Karpas-422 (cell line): ENCODE measurements around the gene GLA. TPM values are rescaled to one million over a fixed set of nuclear protein-coding genes. Genes with fewer than 3 reads are reported as not detected.

Experiments
- DNase-seq: peaks from one replicate; pipeline ENCODE4 v3.0.0-alpha.2; 2015
- H2AFZ ChIP-seq: fragments of 200-600 bp; sonication (generic); 2 replicates; pipeline ENCODE4 v1.6.1; 2014; ENCODE audit warnings: antibody characterized with exemption, low read length, mixed read lengths
- H3K27ac ChIP-seq: fragments of 200-600 bp; sonication (generic); 2 replicates; pipeline ENCODE4 v1.5.1; 2014; ENCODE audit warnings: mild to moderate bottlenecking, low read length, moderate library complexity
- H3K27me3 ChIP-seq: fragments of 200-600 bp; sonication (generic); 2 replicates; pipeline ENCODE4 v1.6.1; 2014; ENCODE audit warnings: low read length, mixed read lengths
- H3K36me3 ChIP-seq: fragments of 200-600 bp; sonication (generic); 2 replicates; pipeline ENCODE4 v1.6.1; 2014; ENCODE audit warnings: low read length, mixed read lengths; ENCODE audit not compliant: insufficient read depth
- H3K4me1 ChIP-seq: fragments of 200-600 bp; sonication (generic); 2 replicates; pipeline ENCODE4 v1.6.1; 2014; ENCODE audit warnings: mild to moderate bottlenecking, low read length, mixed read lengths
- H3K4me2 ChIP-seq: fragments of 200-600 bp; sonication (generic); 2 replicates; pipeline ENCODE4 v1.6.1; 2014; ENCODE audit warnings: low read length, low read depth, mild to moderate bottlenecking; ENCODE audit not compliant: poor library complexity, severe bottlenecking
- H3K4me3 ChIP-seq: fragments of 200-600 bp; sonication (generic); 2 replicates; pipeline ENCODE4 v1.5.1; 2014; ENCODE audit warnings: mild to moderate bottlenecking, antibody characterized with exemption, low read length, mixed read lengths
- H3K79me2 ChIP-seq: fragments of 200-600 bp; sonication (generic); 2 replicates; pipeline ENCODE4 v1.6.1; 2014; ENCODE audit warnings: mild to moderate bottlenecking, low read length, mixed read lengths
- H3K9ac ChIP-seq: fragments of 200-600 bp; sonication (generic); 2 replicates; pipeline ENCODE4 v1.6.0; 2014; ENCODE audit warnings: low read length
- H3K9me2 ChIP-seq: fragments of 200-600 bp; sonication (generic), shearing (Covaris generic); replicated peaks from 2 replicates; pipeline ENCODE4 v1.6.0; 2014; ENCODE audit warnings: mild to moderate bottlenecking, low read length, moderate library complexity; ENCODE audit not compliant: insufficient read depth
- H3K9me3 ChIP-seq: fragments of 300-700, 200-600 bp; sonication (generic); 2 replicates; pipeline ENCODE4 v1.6.1; 2014; ENCODE audit warnings: low read length, mixed read lengths
- H4K20me1 ChIP-seq: fragments of 200-600 bp; sonication (generic); 2 replicates; pipeline ENCODE4 v1.6.1; 2014; ENCODE audit warnings: mild to moderate bottlenecking, antibody characterized with exemption, low read length, low read depth; ENCODE audit not compliant: insufficient read depth
- total RNA-seq: library from RNA; depleted of rRNA; stranded (reverse); fragments of >200 nt; shearing (Covaris generic); gene quantifications from 2 replicates; pipeline ENCODE4 v1.2.3, GENCODE V29; 2014; ENCODE audit warnings: low replicate concordance

GLA gene
- total RNA-seq, 1 experiment from 2014 or later, result 30.1 TPM

DNA sequence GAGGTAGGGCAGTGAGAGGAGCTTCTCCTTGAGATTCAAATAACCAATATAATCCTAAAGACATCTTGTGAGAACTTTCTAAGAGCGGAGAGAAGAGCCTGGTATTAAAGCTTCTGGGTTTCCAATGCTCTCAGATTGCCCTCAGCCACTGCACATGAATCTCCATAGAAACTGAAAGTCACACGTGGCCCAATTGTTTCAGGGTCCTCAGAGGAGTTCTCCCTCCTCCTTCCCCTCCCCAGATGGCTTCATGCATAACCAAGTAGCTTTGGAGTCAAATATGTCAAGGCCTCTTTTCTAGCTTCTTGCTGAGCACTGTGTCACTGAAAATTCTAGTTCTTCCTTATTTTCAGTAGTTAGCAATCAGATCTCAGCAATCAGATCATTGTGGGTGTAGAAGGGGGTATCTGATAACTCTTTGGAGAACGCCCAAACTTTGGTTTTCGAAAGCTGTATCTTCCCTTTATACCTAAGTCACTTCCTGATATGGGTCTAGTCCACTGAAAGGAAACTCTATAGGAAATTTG is 24.0 kb downstream of the GLA start:
- peak overlapping the region; percentile 71; the same call in 1 of the 2 replicates for H3K4me3 ChIP-seq
- no peaks in the 10 kb centered on the region for H3K9me3 ChIP-seq
- H3K4me1 ChIP-seq, result peaks cover 41% of the 10 kb centered on the region
- H3K36me3 ChIP-seq, result 0 out of 2 replicates have a peak, but pooled peaks cover 4% of the 10 kb centered on the region
- no peaks in the 10 kb centered on the region for H4K20me1 ChIP-seq
- H3K9ac ChIP-seq, result peak overlapping the region; percentile 81
- H3K9me2 ChIP-seq, result no peaks in the 10 kb centered on the region
- peaks cover 57% of the 10 kb centered on the region for H3K79me2 ChIP-seq
- no peak overlapping the region for H2AFZ ChIP-seq
- no peaks in the 10 kb centered on the region for H3K27me3 ChIP-seq
- peak; percentile 87 for DNase-seq
- peak overlapping the region; percentile 74 for H3K4me2 ChIP-seq
- H3K27ac ChIP-seq, result peak overlapping the region; percentile 89

DNA sequence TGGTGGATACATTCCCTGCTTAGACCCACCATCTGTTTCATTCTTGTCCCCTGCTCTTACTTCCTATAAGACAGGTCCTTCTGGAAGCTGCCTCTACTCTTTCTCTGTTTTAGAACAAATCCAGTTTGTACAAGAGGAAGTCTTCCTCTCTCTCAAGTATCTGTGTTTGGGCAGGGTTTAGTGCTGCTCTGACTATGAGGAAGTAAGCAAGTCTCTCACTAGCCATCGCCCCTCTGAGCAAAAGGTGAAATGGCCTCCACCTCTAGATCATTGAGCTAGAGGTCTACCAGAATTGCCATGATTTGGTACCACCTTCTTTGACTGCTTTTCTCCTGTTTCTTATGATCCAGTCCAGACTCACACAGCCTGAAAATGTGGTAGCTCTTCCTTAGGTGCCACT is 30.2 kb downstream of the GLA start:
- no peaks in the 10 kb centered on the region for H3K9me2 ChIP-seq
- H3K27me3 ChIP-seq, result no peaks in the 10 kb centered on the region
- peak overlapping the region; percentile 58 for H3K27ac ChIP-seq
- peaks cover 42% of the 10 kb centered on the region for H3K4me1 ChIP-seq
- no peak overlapping the region for H3K4me3 ChIP-seq
- H3K9ac ChIP-seq, result no peak overlapping the region
- H3K36me3 ChIP-seq, result 0 out of 2 replicates have a peak, but pooled peaks cover 6% of the 10 kb centered on the region
- H3K9me3 ChIP-seq, result no peaks in the 10 kb centered on the region
- no peaks in the 10 kb centered on the region for H4K20me1 ChIP-seq
- DNase-seq, result peak; percentile 52
- peaks cover 46% of the 10 kb centered on the region for H3K79me2 ChIP-seq
- no peak overlapping the region for H2AFZ ChIP-seq
- H3K4me2 ChIP-seq, result no peak overlapping the region

DNA sequence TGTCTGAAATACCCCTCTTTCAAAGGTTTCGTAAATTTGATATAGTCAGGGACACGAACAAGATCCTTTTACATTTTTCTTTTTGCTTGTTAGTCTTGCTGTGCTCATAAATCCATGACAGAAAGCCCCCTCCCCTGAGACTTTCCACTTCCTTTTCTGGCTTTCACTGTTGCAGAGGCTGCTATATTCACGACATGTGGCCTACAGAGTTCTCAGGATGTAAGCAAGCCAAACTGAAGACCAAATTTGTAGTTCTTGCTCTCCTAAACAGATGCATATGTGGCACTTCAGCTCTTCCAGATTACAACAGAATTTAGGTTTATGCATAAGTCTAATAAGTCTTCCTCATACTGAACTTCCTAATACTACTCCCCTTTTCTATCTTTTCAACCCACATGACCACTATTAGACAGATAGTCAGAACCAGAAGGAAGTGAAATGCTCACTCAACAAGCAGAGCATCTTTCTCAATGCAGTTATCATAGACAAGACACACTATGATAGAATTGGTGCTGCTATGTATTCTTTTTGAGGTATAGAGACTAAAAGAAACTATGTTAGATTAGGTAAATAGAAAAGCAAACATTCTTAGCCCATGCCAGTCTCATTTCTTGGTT is 36.7 kb downstream of the GLA start:
- Histone ChIP-seq H3K79me2 (no peaks in the 10 kb centered on the region), H3K9ac (peak overlapping the region; percentile 34), H3K36me3 (peaks cover 22% of the 10 kb centered on the region; the same call in 1 of the 2 replicates), H3K27me3 (no peaks in the 10 kb centered on the region), H4K20me1 (no peaks in the 10 kb centered on the region), H2AFZ (no peak overlapping the region), H3K4me2 (peak overlapping the region; percentile 42), H3K9me2 (no peaks in the 10 kb centered on the region), H3K4me1 (peaks cover 45% of the 10 kb centered on the region), H3K4me3 (no peak overlapping the region), H3K9me3 (no peaks in the 10 kb centered on the region), H3K27ac (peak overlapping the region; percentile 86)
- peak; percentile 83 for DNase-seq

DNA sequence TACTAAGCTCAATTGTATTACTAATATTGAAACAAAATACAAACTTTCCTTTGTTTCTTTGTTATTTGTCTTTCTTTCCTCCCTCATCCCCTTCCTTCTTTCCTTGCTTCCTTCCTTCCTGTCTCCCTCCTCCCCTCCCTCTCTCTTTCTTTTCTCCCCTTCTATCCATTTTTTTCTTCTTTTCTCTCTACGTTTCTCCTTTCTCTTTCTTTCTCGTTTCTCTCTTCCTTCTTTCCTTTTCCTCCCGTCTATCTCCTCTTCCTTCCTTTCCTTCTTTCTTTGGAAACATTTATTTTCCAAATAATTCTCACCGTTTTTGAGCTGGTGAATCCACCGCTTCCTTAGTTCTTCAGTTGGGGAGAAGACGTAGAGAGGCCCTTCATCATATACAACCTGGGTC is 38.0 kb downstream of the GLA start:
- Histone ChIP-seq H3K4me3 (no peak overlapping the region), H4K20me1 (no peaks in the 10 kb centered on the region), H3K9ac (no peak overlapping the region), H3K9me3 (no peaks in the 10 kb centered on the region), H3K4me1 (peaks cover 39% of the 10 kb centered on the region), H2AFZ (no peak overlapping the region), H3K4me2 (no peak overlapping the region), H3K27ac (peak overlapping the region; percentile 86), H3K36me3 (peaks cover 27% of the 10 kb centered on the region; the same call in 1 of the 2 replicates), H3K9me2 (no peaks in the 10 kb centered on the region), H3K27me3 (no peaks in the 10 kb centered on the region), H3K79me2 (no peaks in the 10 kb centered on the region)
- DNase-seq, result no peak

DNA sequence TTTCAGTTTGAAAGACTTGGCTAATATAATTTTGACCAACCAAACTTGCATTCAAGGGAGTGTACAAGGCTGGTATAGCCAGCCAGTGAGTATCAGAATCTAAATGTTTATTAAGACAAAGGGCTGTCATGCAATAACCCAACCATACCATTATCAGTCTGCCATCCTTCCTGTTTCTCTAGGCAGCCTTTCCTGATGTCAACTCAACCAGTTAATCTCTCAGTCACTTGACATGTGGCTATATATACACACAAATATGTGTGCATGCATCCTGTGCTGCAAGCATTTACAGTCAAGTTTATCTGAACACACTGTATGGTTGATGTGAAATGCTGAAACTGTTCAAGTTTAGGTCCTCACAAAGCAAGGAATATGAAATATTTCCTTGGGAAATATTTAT is 38.9 kb downstream of the GLA start:
- H2AFZ ChIP-seq, result no peak overlapping the region
- no peaks in the 10 kb centered on the region for H3K79me2 ChIP-seq
- no peaks in the 10 kb centered on the region for H3K9me2 ChIP-seq
- H3K36me3 ChIP-seq, result peaks cover 23% of the 10 kb centered on the region; the same call in 1 of the 2 replicates
- H4K20me1 ChIP-seq, result no peaks in the 10 kb centered on the region
- no peaks in the 10 kb centered on the region for H3K27me3 ChIP-seq
- no peak overlapping the region for H3K4me3 ChIP-seq
- H3K9ac ChIP-seq, result no peak overlapping the region
- H3K9me3 ChIP-seq, result no peaks in the 10 kb centered on the region
- peaks cover 39% of the 10 kb centered on the region for H3K4me1 ChIP-seq
- peak overlapping the region; percentile 86 for H3K27ac ChIP-seq
- no peak for DNase-seq
- H3K4me2 ChIP-seq, result no peak overlapping the region

DNA sequence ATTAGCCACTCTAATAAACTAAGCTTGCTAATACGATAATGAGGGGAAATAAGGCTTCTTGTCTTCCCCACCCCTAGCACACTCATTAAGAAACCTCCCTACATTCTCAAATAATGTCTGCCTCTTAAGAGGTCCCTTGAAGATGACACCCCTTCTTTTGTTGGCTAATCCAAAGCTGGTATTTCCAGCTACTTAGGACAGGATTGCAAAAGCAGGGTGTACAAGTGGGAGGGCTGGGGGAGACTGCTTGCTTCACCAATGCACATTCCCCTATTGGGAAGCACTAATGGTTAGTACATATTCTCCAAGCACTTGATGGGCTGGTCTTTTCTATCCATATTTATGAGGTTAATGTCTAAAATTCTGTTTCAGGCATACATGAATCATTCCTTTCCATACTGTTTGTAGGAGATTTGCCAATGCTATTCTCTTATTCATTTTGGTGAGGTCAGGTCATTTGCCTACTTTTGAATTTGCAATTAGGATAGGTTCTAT is 42.4 kb downstream of the GLA start:
- Histone ChIP-seq H3K27me3 (no peaks in the 10 kb centered on the region), H3K4me2 (no peak overlapping the region), H3K79me2 (no peaks in the 10 kb centered on the region), H3K36me3 (peaks cover 19% of the 10 kb centered on the region; the same call in 1 of the 2 replicates), H3K9me3 (no peaks in the 10 kb centered on the region), H4K20me1 (no peaks in the 10 kb centered on the region), H3K9ac (no peak overlapping the region), H3K27ac (no peak overlapping the region), H3K9me2 (no peaks in the 10 kb centered on the region), H3K4me3 (no peak overlapping the region), H2AFZ (no peak overlapping the region), H3K4me1 (peaks cover 18% of the 10 kb centered on the region)
- no peak for DNase-seq

DNA sequence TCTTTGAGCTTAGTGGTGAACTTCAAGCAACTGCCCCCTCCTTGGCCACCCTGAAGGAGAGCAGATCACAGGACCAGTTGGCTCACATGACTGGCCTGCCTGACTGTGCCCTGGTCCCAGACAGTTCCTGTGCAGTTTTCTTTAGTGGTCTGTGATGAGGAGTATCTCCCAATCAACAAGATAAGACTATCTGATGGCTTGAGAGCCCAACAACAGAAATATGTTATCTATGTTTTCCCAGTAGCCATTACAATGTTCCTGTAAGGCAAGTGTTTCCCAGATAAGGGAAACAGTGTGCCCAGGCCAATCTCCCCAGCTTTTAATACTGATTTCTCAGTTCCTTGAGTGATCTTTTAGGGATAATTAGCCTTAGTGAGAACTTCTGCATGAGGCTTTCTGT is 45.0 kb downstream of the GLA start:
- no peak for DNase-seq
- H3K4me3 ChIP-seq, result no peak overlapping the region
- H3K79me2 ChIP-seq, result no peaks in the 10 kb centered on the region
- H3K4me2 ChIP-seq, result no peak overlapping the region
- H3K9me3 ChIP-seq, result no peaks in the 10 kb centered on the region
- H4K20me1 ChIP-seq, result no peaks in the 10 kb centered on the region
- no peak overlapping the region for H3K27ac ChIP-seq
- no peak overlapping the region for H3K9ac ChIP-seq
- no peaks in the 10 kb centered on the region for H3K27me3 ChIP-seq
- H3K9me2 ChIP-seq, result no peaks in the 10 kb centered on the region
- H3K36me3 ChIP-seq, result peaks cover 27% of the 10 kb centered on the region
- peaks cover 16% of the 10 kb centered on the region for H3K4me1 ChIP-seq
- no peak overlapping the region for H2AFZ ChIP-seq

DNA sequence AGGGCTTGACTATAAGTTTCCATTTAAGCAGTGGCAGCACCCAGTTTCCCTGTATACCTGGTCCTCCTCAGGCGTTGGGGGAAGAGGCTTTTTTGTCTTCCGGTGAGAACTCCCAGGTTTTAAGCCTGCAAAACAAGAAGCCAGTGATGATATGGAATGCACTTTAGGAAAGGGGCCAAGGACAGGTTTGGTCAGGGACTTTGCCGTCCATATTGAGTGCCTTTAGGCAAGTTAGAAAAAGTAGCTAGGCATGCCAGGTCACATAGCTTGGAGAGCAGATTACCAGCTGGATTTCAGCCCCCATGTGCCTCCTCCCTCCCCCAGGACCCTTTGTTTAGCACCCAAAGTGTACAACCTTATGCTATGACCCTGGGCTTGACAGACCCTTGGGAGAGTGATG is 45.6 kb downstream of the GLA start:
- H3K27ac ChIP-seq, result no peak overlapping the region

More for the DNA sequence above, 45.6 kb downstream of the GLA start:
- Histone ChIP-seq H3K9me2 (no peaks in the 10 kb centered on the region), H2AFZ (no peak overlapping the region), H3K27me3 (no peaks in the 10 kb centered on the region), H3K4me3 (no peak overlapping the region), H3K4me1 (peaks cover 16% of the 10 kb centered on the region), H4K20me1 (no peaks in the 10 kb centered on the region), H3K79me2 (no peaks in the 10 kb centered on the region), H3K9ac (no peak overlapping the region), H3K36me3 (peaks cover 26% of the 10 kb centered on the region), H3K4me2 (no peak overlapping the region), H3K9me3 (no peaks in the 10 kb centered on the region)
- no peak for DNase-seq
